Neural progenitor cell (in vitro differentiated cells): ENCODE results near the gene KLK14. TPM values are rescaled to one million over a fixed set of nuclear protein-coding genes. Genes with fewer than 3 reads are reported as not detected.

Experiments used
- DNase-seq: peaks from one replicate; pipeline ENCODE4 v3.0.0-alpha.2; 2016; ENCODE audit warnings: low spot score
- H2AFZ ChIP-seq: fragments of 200-600 bp; sonication (generic); replicated peaks from 2 replicates; pipeline ENCODE4 v1.6.1; 2016; ENCODE audit warnings: antibody characterized with exemption
- H3F3A ChIP-seq: fragments of 200-600 bp; sonication (generic); 2 replicates; pipeline ENCODE4 v1.6.1; 2016; ENCODE audit warnings: antibody characterized with exemption, low read depth
- H3K27ac ChIP-seq: fragments of 200-600 bp; sonication (generic); 2 replicates; pipeline ENCODE4 v1.5.1; 2016; ENCODE audit warnings: mild to moderate bottlenecking
- H3K27me3 ChIP-seq: fragments of 200-600 bp; sonication (generic); 2 replicates; pipeline ENCODE4 v1.6.1; 2016; ENCODE audit warnings: mild to moderate bottlenecking, moderate library complexity
- H3K36me3 ChIP-seq: fragments of 200-600 bp; sonication (generic); 2 replicates; pipeline ENCODE4 v1.5.1; 2016
- H3K4me1 ChIP-seq: fragments of 200-600 bp; sonication (generic); 2 replicates; pipeline ENCODE4 v1.6.1; 2016; ENCODE audit warnings: mixed run types
- H3K4me2 ChIP-seq: fragments of 200-600 bp; sonication (generic); 2 replicates; pipeline ENCODE4 v1.6.1; 2016
- H3K4me3 ChIP-seq: fragments of 200-600 bp; sonication (generic); 2 replicates; pipeline ENCODE4 v1.5.1; 2016
- H3K79me2 ChIP-seq: fragments of 200-600 bp; sonication (generic); 2 replicates; pipeline ENCODE4 v1.6.1; 2016; ENCODE audit warnings: low read depth
- H3K9ac ChIP-seq: fragments of 200-600 bp; sonication (generic); 2 replicates; pipeline ENCODE4 v1.6.1; 2016
- H3K9me3 ChIP-seq: fragments of 200-600 bp; sonication (generic); 2 replicates; pipeline ENCODE4 v1.5.1; 2016; ENCODE audit warnings: low read depth
- H4K20me1 ChIP-seq: fragments of 200-600 bp; sonication (generic); 2 replicates; pipeline ENCODE4 v1.6.1; 2016; ENCODE audit warnings: low read depth
- H3K27ac Mint-ChIP-seq: 3 replicates; pipeline ENCODE4 v1.8.0; 2021; ENCODE audit warnings: mixed read lengths
- H3K27me3 Mint-ChIP-seq: 2 replicates; pipeline ENCODE4 v1.8.0; 2022; ENCODE audit warnings: low read depth, mild to moderate bottlenecking, inconsistent platforms, moderate library complexity, mixed read lengths; ENCODE audit not compliant: insufficient read depth
- H3K36me3 Mint-ChIP-seq: 3 replicates; pipeline ENCODE4 v1.8.0; 2021; ENCODE audit warnings: mixed read lengths
- H3K4me1 Mint-ChIP-seq: 3 replicates; pipeline ENCODE4 v1.8.0; 2021; ENCODE audit warnings: mixed read lengths
- H3K4me3 Mint-ChIP-seq: 3 replicates; pipeline ENCODE4 v1.8.0; 2021; ENCODE audit warnings: mild to moderate bottlenecking, moderate library complexity, mixed read lengths
- H3K9me3 Mint-ChIP-seq: 3 replicates; pipeline ENCODE4 v1.8.0; 2020; ENCODE audit warnings: mixed read lengths
- EZH2 ChIP-seq: fragments of 200-600 bp; sonication (generic); IDR thresholded peaks from 2 replicates; pipeline ENCODE4 v1.6.1; 2017; ENCODE audit warnings: antibody characterized with exemption, mild to moderate bottlenecking, moderate library complexity
- EZH2phosphoT487 ChIP-seq: fragments of 200-600 bp; sonication (generic); IDR thresholded peaks from 2 replicates; pipeline ENCODE4 v1.6.1; 2017; ENCODE audit warnings: antibody characterized with exemption
- total RNA-seq: library from RNA; depleted of rRNA; stranded (reverse); fragments of >200 nt; gene quantifications from 2 replicates; pipeline ENCODE4 v1.2.3, GENCODE V29; 2015; ENCODE audit warnings: low replicate concordance
- TF ChIP-seq, protein P1 (sequence below): fragments of 200-600 bp; sonication (generic); IDR thresholded peaks from 2 replicates; pipeline ENCODE4 v1.5.1; 2017; ENCODE audit warnings: antibody characterized with exemption, mild to moderate bottlenecking

Gene KLK14
- total RNA-seq = not detected in 2 replicates

DNA sequence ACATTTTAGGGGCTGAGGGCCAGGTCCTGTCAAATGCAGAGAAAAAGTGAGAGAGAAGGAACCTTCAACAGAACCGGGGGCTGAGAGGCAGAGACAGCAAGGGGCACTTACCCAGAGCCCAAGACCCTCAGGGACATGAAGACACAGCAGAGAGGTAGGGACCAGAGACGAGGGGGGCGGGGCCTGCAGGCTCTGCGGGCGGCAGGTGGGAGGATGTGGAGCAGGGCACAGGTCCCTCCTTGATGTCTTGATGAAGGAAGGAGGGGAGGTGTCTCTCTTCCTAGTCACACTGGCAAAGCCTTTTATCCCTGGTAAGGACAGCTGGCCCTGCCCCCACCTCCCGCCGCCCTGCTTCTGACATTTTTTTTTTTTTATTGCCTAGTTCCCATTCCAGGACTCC is at the start of gene KLK14:
Gene KLK14, minus strand, starts transcription at position 277 of the 400 bp plus-strand sequence. Its CDS starts 273 bp downstream, at position 4.
- peaks cover 10% of the 10 kb centered on the region for H3K27me3 Mint-ChIP-seq
- no peak within 1 kb of the TSS for H3K27ac Mint-ChIP-seq

DNA sequence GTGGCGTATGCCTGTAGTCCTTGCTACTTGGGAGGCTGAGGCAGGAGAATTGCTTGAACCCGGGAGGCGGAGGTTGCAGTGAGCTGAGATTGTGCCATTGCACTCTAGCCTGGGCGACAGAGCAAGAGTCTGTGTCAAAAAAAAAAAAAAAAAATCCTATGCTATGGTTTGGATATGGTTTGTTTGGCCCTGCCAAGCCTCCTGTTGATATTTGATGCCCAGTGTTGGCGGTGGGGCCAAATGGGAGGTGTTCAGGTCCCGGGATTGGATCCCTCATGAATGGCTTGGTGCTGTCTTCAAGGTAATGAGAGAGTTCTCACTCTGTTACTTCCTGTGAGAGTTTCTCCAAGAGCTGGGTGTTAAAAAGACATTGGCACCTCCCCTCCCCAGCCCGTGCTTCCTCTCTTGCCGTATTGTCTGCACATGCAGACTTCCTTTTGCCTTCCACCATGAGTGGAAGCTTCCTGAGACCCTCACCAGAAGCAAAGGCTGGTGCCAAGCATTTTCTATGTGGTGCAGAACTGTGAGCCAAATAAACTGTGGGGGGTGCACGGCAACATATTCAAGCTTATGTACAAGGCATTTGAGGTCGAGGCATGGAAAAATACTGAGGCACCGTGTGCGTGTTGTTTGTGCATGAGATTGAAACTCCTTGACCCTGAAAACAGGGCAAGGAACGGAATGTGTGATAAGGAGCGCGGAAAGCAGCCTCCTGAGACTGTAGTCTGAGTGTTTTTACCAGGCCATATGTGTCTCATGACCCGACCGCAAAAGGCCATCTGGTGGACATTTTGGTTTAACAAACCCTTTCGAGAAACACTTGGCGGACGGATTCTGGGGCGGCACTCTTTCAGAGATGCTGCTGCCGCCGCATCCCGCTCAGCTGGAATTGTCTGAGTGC is 49.3 kb upstream of the KLK14 start:
- Histone ChIP-seq H4K20me1 (no peaks in the 10 kb centered on the region), H3K4me2 (no peak overlapping the region), H3K9me3 (no peaks in the 10 kb centered on the region), H3K4me1 (no peaks in the 10 kb centered on the region), H3K27ac (no peak overlapping the region), H3K9ac (no peak overlapping the region), H3F3A (no peaks in the 10 kb centered on the region), H3K79me2 (no peaks in the 10 kb centered on the region), H3K27me3 (no peaks in the 10 kb centered on the region), H3K4me3 (no peak overlapping the region), H2AFZ (no peak overlapping the region), H3K36me3 (no peaks in the 10 kb centered on the region)
- DNase-seq = peak; percentile 43
- TF ChIP-seq EZH2phosphoT487 (no peak), EZH2 (no peak)
- peaks cover 4% of the 10 kb centered on the region for H3K9me3 Mint-ChIP-seq
- H3K4me1 Mint-ChIP-seq = peaks cover 3% of the 10 kb centered on the region
- H3K27ac Mint-ChIP-seq = peak overlapping the region; percentile 15
- peaks cover 4% of the 10 kb centered on the region for H3K27me3 Mint-ChIP-seq
- H3K36me3 Mint-ChIP-seq = no peaks in the 10 kb centered on the region
- no peak overlapping the region for H3K4me3 Mint-ChIP-seq

More for the DNA sequence above, at the start of gene KLK14:
- Histone ChIP-seq H3K27ac (no peak within 1 kb of the TSS), H4K20me1 (no peaks in the 10 kb centered on the region), H3K27me3 (no peaks in the 10 kb centered on the region), H3K36me3 (no peaks in the 10 kb centered on the region), H3K4me2 (no peak within 1 kb of the TSS), H3K4me1 (no peaks in the 10 kb centered on the region), H2AFZ (no peak within 1 kb of the TSS), H3K9ac (no peak within 1 kb of the TSS), H3F3A (no peaks in the 10 kb centered on the region), H3K4me3 (no peak within 1 kb of the TSS), H3K79me2 (no peaks in the 10 kb centered on the region), H3K9me3 (no peaks in the 10 kb centered on the region)
- no peak for DNase-seq
- Mint-ChIP-seq H3K9me3 (no peaks in the 10 kb centered on the region), H3K4me1 (peaks cover 5% of the 10 kb centered on the region), H3K36me3 (no peaks in the 10 kb centered on the region), H3K4me3 (no peak within 1 kb of the TSS)
- TF ChIP-seq EZH2phosphoT487 (no peak), EZH2 (no peak)
- TF ChIP-seq, protein P1, sequence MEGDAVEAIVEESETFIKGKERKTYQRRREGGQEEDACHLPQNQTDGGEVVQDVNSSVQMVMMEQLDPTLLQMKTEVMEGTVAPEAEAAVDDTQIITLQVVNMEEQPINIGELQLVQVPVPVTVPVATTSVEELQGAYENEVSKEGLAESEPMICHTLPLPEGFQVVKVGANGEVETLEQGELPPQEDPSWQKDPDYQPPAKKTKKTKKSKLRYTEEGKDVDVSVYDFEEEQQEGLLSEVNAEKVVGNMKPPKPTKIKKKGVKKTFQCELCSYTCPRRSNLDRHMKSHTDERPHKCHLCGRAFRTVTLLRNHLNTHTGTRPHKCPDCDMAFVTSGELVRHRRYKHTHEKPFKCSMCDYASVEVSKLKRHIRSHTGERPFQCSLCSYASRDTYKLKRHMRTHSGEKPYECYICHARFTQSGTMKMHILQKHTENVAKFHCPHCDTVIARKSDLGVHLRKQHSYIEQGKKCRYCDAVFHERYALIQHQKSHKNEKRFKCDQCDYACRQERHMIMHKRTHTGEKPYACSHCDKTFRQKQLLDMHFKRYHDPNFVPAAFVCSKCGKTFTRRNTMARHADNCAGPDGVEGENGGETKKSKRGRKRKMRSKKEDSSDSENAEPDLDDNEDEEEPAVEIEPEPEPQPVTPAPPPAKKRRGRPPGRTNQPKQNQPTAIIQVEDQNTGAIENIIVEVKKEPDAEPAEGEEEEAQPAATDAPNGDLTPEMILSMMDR = no peak

DNA sequence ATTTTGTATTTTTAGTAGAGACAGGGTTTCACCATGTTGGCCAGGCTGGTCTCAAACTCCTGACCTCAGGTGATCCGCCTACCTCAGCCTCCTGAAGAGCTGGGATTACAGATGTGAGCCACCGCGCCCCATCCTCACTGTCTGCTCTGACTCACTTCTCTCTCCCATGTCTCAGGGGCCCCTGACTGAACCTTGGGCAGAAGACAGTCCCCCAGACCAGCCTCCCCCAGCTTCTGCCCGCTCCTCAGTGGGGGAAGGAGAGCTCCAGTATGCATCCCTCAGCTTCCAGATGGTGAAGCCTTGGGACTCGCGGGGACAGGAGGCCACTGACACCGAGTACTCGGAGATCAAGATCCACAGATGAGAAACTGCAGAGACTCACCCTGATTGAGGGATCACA is 47.0 kb upstream of the KLK14 start:
- Histone ChIP-seq H3K9me3 (no peaks in the 10 kb centered on the region), H3K4me2 (no peak overlapping the region), H4K20me1 (no peaks in the 10 kb centered on the region), H3K79me2 (no peaks in the 10 kb centered on the region), H3K4me1 (no peaks in the 10 kb centered on the region), H3F3A (no peaks in the 10 kb centered on the region), H3K9ac (no peak overlapping the region), H3K27ac (no peak overlapping the region), H2AFZ (no peak overlapping the region), H3K36me3 (no peaks in the 10 kb centered on the region), H3K4me3 (no peak overlapping the region), H3K27me3 (no peaks in the 10 kb centered on the region)
- TF ChIP-seq, protein P1 = no peak
- TF ChIP-seq EZH2phosphoT487 (no peak), EZH2 (no peak)
- H3K9me3 Mint-ChIP-seq = peaks cover 2% of the 10 kb centered on the region
- H3K4me1 Mint-ChIP-seq = peaks cover 3% of the 10 kb centered on the region
- H3K36me3 Mint-ChIP-seq = no peaks in the 10 kb centered on the region
- H3K4me3 Mint-ChIP-seq = no peak overlapping the region
- H3K27me3 Mint-ChIP-seq = peaks cover 4% of the 10 kb centered on the region
- DNase-seq = no peak
- no peak overlapping the region for H3K27ac Mint-ChIP-seq

GRCh38 chr19:51128227-51128626 is 45.5 kb upstream of the KLK14 start:
- H3K9me3 ChIP-seq = no peaks in the 10 kb centered on the region
- no peaks in the 10 kb centered on the region for H3K36me3 ChIP-seq
- Mint-ChIP-seq H3K4me1 (peaks cover 3% of the 10 kb centered on the region), H3K9me3 (no peaks in the 10 kb centered on the region), H3K27ac (no peak overlapping the region), H3K36me3 (no peaks in the 10 kb centered on the region), H3K4me3 (no peak overlapping the region), H3K27me3 (peaks cover 6% of the 10 kb centered on the region)
- DNase-seq = no peak
- H3K9ac ChIP-seq = no peak overlapping the region
- no peak for TF ChIP-seq EZH2phosphoT487
- TF ChIP-seq EZH2 = no peak
- TF ChIP-seq, protein P1 = no peak
- no peak overlapping the region for H3K4me3 ChIP-seq
- no peaks in the 10 kb centered on the region for H3K79me2 ChIP-seq
- H2AFZ ChIP-seq = no peak overlapping the region
- no peaks in the 10 kb centered on the region for H4K20me1 ChIP-seq
- no peak overlapping the region for H3K4me2 ChIP-seq
- H3F3A ChIP-seq = no peaks in the 10 kb centered on the region
- H3K4me1 ChIP-seq = no peaks in the 10 kb centered on the region
- no peak overlapping the region for H3K27ac ChIP-seq
- no peaks in the 10 kb centered on the region for H3K27me3 ChIP-seq
